ENCODE measurements around the gene PACRG.

- TF ChIP-seq CTCF (conservative IDR thresholded peaks at IDR 0.05 in 1 of 2, IDR thresholded peaks at IDR 0.05 in 1 of 2; ENCODE audit: extremely low read depth in 1 of 2, insufficient read depth in 1 of 2, low read depth in 1 of 2, low read length in 2 of 2), result no peak
- TF ChIP-seq EZH2 (IDR thresholded peaks at IDR 0.05; ENCODE audit: borderline replicate concordance, low read length), result no peak
These were observed 581.8 kb downstream of the PACRG start for GRCh38 chr6:163309491-163310026.
